HG02642 (cell line): Measurements from ENCODE around the gene SIL1.

Experiments
- ATAC-seq: cut with Tn5 transposase; IDR thresholded peaks from one replicate; pipeline ENCODE4 v1.9.1; 2021; ENCODE audit warnings: mild to moderate bottlenecking; ENCODE audit not compliant: unreplicated experiment, poor library complexity

The SIL1 gene

DNA sequence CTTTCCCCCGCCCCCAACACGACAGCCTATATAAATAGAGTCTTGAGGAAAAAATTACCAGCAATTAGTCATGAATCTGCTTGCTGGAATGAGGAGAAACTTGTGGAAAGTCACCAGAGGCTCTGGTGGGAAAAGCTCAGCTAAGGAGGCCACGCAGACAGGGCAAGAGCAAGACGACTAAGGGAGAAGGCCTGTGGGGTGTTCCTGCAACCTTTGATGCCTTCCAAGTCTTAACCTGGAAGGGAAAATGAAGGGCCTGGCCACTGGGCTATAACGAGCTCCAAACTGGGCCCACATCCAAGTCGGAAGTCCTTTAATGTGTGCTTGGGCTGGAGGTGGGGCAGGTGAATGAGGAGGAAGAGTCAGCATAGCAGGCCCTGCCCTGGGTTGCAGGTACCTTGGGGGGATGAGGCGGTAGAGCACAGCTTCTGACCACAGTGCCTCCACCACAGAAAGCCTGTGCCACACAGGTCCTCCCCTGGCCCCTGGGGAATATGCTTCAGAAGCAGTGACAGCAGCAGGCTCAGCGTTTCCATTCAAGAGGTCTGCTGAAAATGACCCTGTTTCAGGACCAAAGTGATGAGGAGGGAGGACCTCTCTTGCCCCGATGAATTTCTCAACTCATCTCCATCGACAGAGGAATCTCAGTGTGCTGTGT, 230.2 kb downstream of the SIL1 start:
- no peak for ATAC-seq

DNA sequence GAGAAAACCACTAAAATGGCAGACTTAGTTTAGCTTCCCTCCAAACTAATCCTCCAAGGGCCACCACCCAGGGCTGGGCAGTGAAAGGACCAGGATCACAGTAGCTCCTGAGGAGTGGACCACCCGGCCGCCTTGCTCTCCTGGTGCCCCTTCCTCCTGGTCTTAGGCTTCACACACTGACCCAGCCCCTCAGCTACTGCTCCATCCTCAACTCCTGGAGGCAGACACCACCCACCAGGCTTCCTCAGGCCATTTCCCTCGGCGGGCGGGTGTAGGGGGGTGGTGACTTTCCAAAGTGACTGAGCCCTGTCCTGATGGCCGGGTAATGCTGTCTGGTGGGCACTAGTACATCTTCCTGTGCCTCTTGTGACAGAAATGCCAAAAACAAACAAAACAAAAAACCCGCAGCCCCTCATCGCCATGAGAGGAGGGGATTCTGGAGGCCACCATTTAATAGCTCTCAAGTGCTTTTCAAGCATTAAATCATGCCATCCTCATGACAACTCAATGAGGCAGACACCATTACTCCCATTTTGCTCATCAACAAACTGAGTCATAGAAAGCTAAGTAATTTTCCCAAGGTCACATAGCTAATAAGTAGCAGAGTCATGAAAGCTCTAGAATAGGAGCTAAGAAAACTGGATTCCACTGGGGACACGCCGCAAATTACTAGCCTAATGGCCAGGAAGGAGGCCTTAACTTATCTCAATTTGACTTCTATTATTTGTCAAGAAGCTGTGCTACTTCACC, 231.8 kb downstream of the SIL1 start:
- no peak for ATAC-seq

DNA sequence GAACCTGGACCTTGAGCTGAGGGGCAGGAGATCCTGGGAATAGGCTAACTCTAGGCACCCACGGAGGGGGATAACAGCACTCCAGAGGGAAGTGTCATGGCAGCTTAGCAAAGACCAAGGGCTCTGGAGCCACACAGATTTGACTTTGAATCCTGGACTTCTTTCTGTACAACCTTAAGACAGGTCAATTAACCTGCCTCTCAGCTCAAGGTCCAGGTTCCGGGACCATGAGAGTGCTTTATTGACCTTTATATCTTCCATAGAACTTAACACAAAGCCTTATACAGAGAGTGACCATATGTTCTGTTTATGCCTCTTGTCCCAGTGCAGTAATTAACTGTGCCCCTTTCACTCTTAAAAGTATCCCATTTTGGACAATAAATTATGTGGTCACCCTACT, 232.5 kb downstream of the SIL1 start:
- ATAC-seq: no peak

DNA sequence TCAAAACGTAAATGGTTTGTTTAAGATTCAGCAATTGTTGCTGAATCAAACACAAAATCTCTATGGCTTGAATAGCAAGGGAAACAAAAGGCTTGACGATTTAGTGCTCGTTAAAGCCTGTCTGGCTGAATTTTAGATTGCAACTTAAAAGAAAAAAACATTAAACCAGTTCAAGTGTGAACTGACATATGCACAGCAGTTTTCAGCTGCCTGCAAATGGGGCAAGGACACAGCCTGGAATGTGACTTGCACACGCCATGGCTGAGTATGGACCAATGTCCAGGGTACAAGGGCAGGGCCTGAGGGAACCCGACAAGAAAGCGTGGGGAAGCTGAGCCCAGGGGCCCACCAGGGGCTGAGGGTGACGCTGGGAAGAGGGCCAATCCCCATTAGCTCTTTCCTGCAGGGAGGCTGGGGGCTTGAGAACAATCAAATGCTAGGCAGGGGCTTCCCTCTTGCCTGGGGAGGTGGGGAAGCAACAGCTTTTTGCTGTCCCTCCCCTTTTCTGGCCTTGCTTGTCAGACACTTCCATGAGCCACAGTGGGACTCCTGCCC, 233.4 kb downstream of the SIL1 start:
- no peak for ATAC-seq

DNA sequence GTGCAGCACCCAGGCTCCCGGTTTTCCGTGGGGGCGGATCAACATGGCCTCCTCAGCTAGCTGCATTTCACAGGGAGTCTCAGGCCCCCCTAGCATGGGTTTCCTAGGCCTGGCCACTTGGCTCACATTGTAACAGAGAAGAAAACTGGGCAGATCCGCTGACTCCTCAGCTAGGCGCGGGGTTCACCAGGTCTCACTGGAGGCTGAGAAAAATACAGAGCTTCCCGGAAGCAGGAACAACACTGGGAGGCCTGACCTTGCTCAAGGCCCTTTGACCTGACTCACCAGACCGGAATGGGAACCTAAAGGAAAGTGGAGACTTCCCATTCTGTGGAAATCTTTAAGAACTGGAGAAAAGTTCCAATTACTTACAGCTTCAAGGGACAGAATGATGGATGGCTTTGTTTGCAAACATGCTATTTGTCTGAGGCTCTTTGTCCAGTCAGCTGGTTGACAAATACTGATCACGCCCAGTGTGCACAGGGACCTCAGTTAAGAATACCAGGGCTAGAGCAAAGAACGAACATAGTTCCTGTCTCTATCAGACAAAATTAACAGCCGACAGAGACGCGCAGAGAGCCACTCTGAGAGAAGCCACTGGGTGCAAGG, 234.3 kb downstream of the SIL1 start:
- ATAC-seq: no peak

DNA sequence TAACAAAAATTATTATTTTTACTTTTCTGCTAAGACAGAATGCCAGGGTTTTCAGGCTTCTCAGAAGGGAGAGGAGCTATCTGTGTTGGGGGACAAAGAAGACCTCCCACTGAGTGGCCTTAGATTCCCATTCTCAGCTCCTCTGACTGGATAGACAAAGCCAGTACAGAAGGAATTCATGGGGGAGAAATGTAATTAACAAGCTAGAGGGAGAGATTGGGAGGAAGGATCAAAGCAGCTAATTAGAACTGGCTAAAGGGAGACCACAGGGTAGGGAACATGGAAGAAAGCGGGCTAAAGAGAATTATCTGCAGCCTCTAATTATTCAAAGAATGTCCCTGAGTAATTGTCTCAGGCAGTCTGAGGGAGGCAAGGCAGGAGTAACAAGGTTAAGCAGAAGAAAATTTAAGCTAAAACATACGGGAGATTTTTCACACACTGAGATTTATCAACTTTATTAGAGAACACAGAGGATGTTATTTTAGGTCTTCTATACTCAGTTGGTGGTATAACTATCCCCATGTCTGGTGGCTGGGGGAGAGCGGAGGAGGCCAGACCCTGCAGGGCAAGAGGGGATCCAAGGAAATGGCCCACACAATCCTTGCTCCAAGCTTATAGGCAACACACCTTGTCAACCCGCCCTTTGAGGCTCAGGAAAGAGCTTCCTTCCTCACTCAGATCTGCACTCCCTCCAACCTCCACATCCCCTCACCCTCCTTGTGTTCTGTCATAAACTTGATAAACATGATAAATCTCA, 235.4 kb downstream of the SIL1 start:
- ATAC-seq: no peak

DNA sequence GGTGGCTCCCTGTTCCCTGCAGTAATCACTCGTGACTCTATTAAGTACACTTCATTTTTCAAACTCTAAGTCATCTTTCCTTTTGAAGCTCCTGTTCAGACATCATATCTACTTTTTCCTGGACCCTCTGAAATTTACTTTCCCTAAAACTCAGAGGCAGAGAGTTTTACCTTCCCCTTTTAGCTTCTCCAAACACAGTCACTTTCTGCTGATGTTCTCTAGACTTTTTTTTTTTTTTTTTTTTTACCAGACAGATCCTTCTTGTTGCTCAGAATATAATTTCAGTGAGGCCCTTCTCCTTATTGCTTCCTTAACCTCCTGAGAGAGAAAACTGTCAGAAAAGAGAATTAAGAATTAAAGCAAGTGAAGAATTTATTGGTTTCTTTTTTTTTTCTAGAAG, 236.4 kb downstream of the SIL1 start:
- no peak for ATAC-seq

DNA sequence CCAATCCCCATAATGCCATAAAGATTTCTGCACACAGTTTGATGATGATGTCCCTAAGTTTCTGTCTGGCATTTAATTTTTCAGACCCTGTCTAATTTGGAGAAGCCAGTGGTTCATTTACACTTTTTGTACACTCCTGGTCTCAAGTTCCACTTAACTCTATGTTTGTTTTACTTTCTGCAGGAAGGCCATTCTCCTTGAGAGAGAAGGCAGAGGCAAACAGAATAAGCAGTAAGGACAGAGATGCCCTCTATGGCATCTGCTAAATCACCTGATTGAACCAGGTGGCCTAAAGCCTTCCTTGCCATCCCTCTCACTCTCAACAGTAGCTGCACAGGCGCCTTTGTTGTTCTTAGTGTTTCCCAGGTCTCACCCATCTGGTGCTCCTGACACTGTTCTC, 236.9 kb downstream of the SIL1 start:
- no peak for ATAC-seq

DNA sequence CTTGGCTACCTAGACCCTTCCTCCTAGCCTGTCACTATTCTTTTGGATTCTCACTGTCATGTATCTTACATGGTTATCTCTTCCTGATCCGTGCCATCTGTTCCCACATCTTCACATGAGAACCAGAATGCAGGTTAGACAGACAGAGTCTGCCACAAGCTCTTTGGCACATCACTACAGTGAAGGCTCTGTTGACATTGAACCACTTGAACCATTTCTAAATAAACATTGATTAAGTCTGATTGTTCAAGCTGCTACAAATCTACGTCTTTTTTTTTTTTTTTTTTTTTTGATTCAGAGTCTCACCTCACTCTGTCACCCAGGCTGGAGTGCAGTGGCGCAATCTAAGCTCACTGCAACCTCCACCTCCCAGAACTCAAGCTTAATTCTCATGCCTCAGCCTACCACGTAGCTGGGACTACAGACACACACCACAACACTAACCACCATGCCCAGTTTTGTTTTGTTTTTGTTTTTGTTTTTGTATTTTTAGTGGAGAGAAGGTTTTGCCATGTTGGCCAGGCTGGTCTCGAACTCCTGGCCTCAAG, 237.9 kb downstream of the SIL1 start:
- no peak for ATAC-seq

DNA sequence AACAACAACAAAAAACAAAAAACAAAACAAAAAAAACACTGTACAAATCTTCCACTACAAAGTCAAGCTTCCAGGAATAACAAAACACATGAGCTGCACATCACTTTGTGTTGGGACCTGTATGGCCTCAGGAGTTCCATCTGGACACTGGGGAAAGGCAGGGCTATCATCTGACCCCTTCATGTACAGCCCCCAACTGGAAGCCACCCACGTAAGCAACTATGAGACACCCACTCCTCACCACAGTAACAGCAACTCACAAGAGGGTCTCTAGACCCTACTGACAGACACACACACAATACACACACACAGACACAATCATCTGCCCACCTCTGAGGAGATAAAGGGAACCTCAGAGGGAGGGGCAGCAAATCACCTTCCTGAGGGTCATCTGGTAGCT, 241.4 kb downstream of the SIL1 start:
- no peak for ATAC-seq

DNA sequence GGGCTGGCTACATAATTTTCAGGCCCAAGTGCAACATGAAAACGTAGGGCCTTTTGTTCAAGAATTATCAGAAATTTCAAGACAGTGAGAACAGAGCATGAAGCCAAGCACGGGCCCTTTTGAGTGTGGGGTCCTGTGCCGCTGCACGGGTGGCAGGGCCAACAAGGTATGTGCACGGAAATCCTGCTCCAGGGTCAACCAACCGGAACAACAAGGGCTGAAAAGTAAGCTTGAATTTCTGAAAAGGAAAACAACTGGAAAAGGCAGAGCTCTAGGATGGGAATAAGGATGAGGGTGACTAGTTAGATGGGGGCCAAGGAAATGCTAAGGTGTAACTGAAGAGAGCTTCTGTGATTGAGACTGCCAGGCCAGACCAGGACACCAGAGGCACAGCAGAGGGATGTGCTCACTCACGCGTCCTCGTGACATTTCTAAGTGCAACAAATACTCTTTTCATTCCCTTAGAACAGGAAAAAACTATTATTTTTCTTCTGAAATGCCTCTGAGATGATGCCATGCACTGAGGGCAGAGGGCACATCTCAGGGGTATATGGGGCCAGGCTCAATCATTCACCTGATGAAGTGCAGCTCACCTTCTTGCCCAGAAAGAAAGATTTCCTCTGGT, 242.4 kb downstream of the SIL1 start:
- ATAC-seq: no peak

DNA sequence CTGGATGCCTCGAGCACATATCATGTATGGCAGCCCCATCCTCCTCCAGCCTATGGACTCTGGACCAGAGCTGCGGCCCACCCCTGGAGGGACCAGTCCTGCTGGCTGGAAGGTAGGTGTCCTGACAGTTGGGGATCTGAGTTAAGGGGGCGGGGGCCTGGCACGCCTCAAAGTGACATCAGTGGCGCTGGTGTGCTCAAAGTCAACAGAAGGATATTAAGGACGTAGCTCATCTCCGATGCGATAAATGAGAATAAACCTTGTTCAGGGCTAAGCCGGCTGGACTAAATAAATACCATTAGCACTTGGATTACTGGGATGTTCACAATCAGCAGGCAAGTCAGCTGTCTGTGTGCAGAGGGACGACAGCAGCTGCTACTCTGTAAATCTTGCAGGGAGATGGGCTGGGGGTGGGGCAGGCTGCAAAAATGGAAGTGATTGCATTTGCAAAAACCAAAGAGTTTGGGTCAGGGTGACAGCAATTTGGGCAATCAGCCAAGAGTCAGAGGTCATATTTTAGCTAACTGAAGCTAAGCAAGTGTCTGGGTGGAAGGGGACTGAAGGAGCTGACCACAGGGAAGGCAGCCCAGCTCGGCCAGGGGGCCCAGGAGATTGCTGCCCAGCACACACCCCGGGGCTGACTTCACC, 243.0 kb downstream of the SIL1 start:
- ATAC-seq: no peak

DNA sequence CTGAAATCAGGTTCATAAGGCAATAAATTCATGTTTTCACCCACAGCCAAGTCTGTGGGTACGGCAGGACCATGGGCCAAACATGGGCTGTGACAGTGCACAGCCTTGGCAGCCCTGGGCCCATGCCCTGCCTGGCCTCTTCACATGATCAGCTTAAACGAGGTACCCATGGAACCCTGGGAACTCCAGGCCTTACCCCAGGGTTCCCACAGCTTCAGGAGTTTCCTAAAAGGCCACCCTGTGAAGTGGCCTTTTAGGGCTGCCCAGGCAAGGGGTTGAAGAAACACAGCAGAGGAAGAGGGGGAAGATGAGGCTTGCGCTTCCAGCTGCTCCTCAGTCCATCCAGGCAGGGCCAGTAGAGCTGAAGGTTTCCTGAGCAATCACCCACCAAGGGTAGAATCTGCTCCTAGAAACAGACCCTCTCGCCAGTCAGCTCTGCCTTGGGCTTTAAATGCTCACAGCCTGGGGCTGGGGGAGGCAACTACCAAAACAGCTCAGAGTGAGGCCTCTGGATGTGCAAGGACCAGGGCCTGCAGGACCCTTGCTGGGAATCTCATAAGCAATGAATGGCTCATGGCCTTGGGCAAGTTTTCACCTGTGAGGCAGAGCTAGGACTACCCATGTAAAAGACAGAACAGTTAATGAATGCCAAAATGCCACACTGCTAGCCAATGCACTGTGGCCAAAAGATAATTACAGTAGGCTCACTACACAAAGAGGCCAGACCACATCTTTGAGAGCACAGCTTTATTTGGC, 243.7 kb downstream of the SIL1 start:
- no peak for ATAC-seq

DNA sequence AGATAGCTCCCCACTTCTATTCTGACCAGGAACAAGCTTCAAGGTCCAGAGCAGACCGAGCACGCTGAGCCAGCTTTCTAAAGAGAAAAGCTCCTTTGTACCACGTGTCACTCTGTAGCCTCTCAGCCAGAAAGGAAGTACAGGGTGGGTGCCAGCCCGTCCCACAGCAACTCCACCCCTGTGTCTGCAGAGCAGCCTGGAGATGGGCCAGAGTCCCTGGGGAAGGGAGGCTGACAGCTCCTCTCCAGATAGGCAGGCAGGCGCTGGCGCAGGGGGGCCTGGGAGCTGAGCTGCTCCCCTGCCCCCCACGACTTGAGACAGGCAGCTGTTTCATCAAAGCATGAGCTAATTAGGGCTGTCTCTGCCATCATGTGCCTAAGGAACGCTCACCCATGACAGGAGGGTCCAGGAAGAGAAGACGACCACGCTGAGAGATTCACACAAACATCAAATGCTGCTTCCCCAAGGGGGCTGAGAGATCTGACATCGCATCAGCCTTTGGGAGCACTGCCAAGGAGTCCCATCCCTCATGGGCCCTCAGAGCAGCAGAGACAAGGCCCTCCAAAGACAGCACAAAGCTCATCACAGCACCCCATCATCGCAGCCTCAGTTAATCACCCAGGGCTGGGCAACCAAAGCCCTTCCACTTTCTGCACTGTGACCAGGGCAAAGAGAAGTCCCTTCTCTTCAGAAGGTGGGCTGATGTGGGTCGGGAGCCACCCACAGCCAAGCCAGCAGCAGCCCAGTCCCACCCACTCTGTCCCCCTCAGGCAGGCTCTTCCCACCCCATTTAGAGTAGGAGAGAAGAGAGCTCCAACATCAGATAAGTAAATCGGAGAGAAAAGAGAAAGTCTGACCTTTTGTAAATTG, 244.5 kb downstream of the SIL1 start:
- ATAC-seq: no peak

DNA sequence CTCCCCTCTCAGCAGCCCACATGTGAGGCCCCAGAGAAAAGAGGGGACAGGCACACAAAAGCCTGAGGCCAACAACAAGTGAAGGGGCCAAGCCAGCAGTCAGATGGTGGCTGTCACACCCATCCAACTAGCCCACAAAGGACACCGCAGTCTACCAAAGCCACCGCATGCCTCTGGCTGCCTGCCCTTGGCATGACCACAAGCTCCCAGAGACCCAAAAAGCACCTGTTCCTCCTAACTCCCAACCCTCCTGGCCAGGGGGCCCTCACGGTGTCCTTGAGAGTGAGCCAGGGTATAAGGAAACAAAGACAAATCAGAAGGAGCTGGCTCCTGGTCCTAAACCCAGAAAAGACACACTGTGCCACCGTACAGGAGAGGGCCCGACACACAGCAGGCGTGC, 245.2 kb downstream of the SIL1 start:
- ATAC-seq: no peak

DNA sequence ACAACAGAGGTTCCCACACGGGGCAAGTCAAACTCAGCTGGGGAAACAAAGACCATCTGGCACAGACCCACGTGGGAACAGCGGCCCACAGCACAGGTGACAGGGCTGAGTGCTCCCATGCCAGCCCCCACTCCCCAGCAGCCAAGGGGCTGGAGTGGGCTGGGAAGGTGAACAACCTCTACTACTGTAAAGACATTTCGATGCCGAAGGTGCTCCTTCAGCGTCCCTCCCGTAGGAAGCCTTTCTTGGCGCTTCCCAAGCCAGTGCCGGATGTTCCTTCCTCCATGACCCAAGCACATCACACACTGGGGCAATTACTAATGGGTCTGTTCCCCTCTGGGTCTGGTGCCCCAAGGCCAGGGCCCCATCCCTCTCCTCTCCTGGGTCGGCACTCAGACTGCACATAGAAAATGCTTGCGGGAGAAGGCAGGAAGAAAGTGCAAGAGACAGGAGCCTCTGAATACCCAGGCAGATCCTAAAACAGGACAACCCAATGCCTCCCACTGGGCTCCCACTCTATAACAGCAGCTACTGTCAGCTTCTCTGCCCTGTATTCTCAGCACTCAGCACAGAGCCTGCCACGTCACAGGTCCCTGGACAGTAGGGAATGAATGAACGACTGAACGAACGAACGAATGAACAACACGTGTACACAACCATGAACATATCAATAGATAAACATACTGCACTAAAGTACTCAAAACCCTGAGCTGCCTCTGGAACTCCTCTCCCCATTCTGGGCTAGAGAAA, 246.0 kb downstream of the SIL1 start:
- ATAC-seq: no peak
